Cardiac muscle cell (in vitro differentiated cells and primary cell): ENCODE results near the gene RHOH. TPM values are rescaled to one million over a fixed set of nuclear protein-coding genes. Genes with fewer than 3 reads are reported as not detected.

Experiments used
- DNase-seq, 2 donors: peaks; one replicate each; pipeline versions ENCODE4 v3.0.0 to v3.0.0-alpha.2; 2010 to 2017; ENCODE audit warnings: low read depth in 1 of 2, low spot score in 1 of 2
- H3K27ac ChIP-seq: fragments of 200-600 bp; sonication (generic); 2 replicates; pipeline ENCODE4 v1.5.1; 2016
- H3K27me3 ChIP-seq: fragments of 200-600 bp; sonication (generic); 2 replicates; pipeline ENCODE4 v1.6.0; 2016; ENCODE audit warnings: control low read depth
- H3K36me3 ChIP-seq: fragments of 200-600 bp; sonication (generic); 2 replicates; pipeline ENCODE4 v1.5.1; 2016; ENCODE audit warnings: control low read depth
- H3K4me1 ChIP-seq: fragments of 200-600 bp; sonication (generic); 2 replicates; pipeline ENCODE4 v1.8.1; 2017; ENCODE audit warnings: low read depth, mild to moderate bottlenecking, mixed run types
- H3K4me3 ChIP-seq: fragments of 200-600 bp; sonication (generic); 2 replicates; pipeline ENCODE4 v1.5.1; 2016; ENCODE audit warnings: mild to moderate bottlenecking
- H3K9me3 ChIP-seq: fragments of 200-600 bp; sonication (generic); 2 replicates; pipeline ENCODE4 v1.5.1; 2017; ENCODE audit warnings: low read depth, mild to moderate bottlenecking, control low read depth
- CTCF ChIP-seq: IDR thresholded peaks from 2 replicates; pipeline ENCODE4 v1.5.1; 2012; ENCODE audit warnings: low read depth, mild to moderate bottlenecking, low read length
- polyA plus RNA-seq: library from polyadenylated mRNA; unstranded; fragments of >200 nt; fragmentation: Nextera tagmentation; extraction: Ambion mirVana; gene quantifications from 2 replicates; pipeline ENCODE4 v1.2.1, GENCODE V29; 2016
- total RNA-seq: library from RNA; depleted of rRNA; stranded (reverse); fragments of >200 nt; gene quantifications from 2 replicates; pipeline ENCODE4 v1.2.3, GENCODE V29; 2016

The RHOH gene
- total and polyA plus RNA-seq, 2 experiments from 2014 or later, result not detected

- no peaks in the 10 kb centered on the region for H3K9me3 ChIP-seq
- no peak for DNase-seq
- TF ChIP-seq CTCF, result no peak
- no peak overlapping the region for H3K4me3 ChIP-seq
- no peaks in the 10 kb centered on the region for H3K4me1 ChIP-seq
- no peaks in the 10 kb centered on the region for H3K27me3 ChIP-seq
- no peaks in the 10 kb centered on the region for H3K36me3 ChIP-seq
- no peak overlapping the region for H3K27ac ChIP-seq
These were observed 59.5 kb downstream of the RHOH start for GRCh38 chr4:40256329-40256728.

GRCh38 chr4:40256817-40257216, 60.0 kb downstream of the RHOH start:
- Histone ChIP-seq H3K4me1 (no peaks in the 10 kb centered on the region), H3K36me3 (no peaks in the 10 kb centered on the region), H3K4me3 (no peak overlapping the region), H3K27me3 (no peaks in the 10 kb centered on the region), H3K27ac (no peak overlapping the region), H3K9me3 (no peaks in the 10 kb centered on the region)
- no peak for DNase-seq
- no peak for TF ChIP-seq CTCF

- H3K27me3 ChIP-seq, result no peaks in the 10 kb centered on the region
- H3K36me3 ChIP-seq, result no peaks in the 10 kb centered on the region
- DNase-seq, result no peak
- TF ChIP-seq CTCF, result no peak
- H3K9me3 ChIP-seq, result no peaks in the 10 kb centered on the region
- H3K4me3 ChIP-seq, result no peak overlapping the region
- H3K4me1 ChIP-seq, result no peaks in the 10 kb centered on the region
- no peak overlapping the region for H3K27ac ChIP-seq
These were observed 61.8 kb downstream of the RHOH start for GRCh38 chr4:40258627-40259026.

- no peak overlapping the region for H3K4me3 ChIP-seq
- no peaks in the 10 kb centered on the region for H3K9me3 ChIP-seq
- no peak for TF ChIP-seq CTCF
- H3K27ac ChIP-seq, result no peak overlapping the region
- no peaks in the 10 kb centered on the region for H3K4me1 ChIP-seq
- H3K27me3 ChIP-seq, result no peaks in the 10 kb centered on the region
- DNase-seq, result no peak
- no peaks in the 10 kb centered on the region for H3K36me3 ChIP-seq
These were observed 64.6 kb downstream of the RHOH start for GRCh38 chr4:40261231-40262076.

GRCh38 chr4:40262077-40262528, 65.3 kb downstream of the RHOH start:
- H3K4me3 ChIP-seq, result no peak overlapping the region
- H3K36me3 ChIP-seq, result no peaks in the 10 kb centered on the region
- H3K27ac ChIP-seq, result no peak overlapping the region
- no peak for DNase-seq
- no peaks in the 10 kb centered on the region for H3K27me3 ChIP-seq
- TF ChIP-seq CTCF, result no peak
- no peaks in the 10 kb centered on the region for H3K9me3 ChIP-seq
- H3K4me1 ChIP-seq, result no peaks in the 10 kb centered on the region
